Activated naive CD8-positive, alpha-beta T cell treated with anti-CD3 and anti-CD28 coated beads, Interleukin-2, amount 50 U/mL, for 24 hours (primary cell): ENCODE measurements around the gene UBASH3A.

ENCODE experiments used
- ATAC-seq: fragments of 150-1000 bp; cut with Tn5 transposase; one replicate; pipeline ENCODE4 v1.10.0; 2021
- DNase-seq: peaks from one replicate; pipeline ENCODE4 v3.0.0; 2021
- H3K27ac Mint-ChIP-seq: one replicate; pipeline ENCODE4 v1.8.0; 2021; ENCODE audit warnings: mild to moderate bottlenecking, mixed read lengths
- H3K27me3 Mint-ChIP-seq: one replicate; pipeline ENCODE4 v1.8.0; 2021; ENCODE audit warnings: mixed read lengths
- H3K36me3 Mint-ChIP-seq: one replicate; pipeline ENCODE4 v1.8.0; 2021; ENCODE audit warnings: low read depth, mixed read lengths
- H3K4me1 Mint-ChIP-seq: one replicate; pipeline ENCODE4 v1.8.0; 2021; ENCODE audit warnings: mixed read lengths
- H3K4me3 Mint-ChIP-seq: one replicate; pipeline ENCODE4 v1.8.0; 2021; ENCODE audit warnings: mild to moderate bottlenecking, moderate library complexity, mixed read lengths
- H3K9me3 Mint-ChIP-seq: one replicate; pipeline ENCODE4 v1.8.0; 2021; ENCODE audit warnings: mixed read lengths

The UBASH3A gene

GRCh38 chr21:42367367-42368165 is 36.1 kb upstream of the UBASH3A start:
- Mint-ChIP-seq H3K4me1 (peaks cover 26% of the 10 kb centered on the region), H3K4me3 (no peak overlapping the region), H3K27me3 (peaks cover 2% of the 10 kb centered on the region), H3K9me3 (no peaks in the 10 kb centered on the region), H3K36me3 (peaks cover 8% of the 10 kb centered on the region), H3K27ac (no peak overlapping the region)
- ATAC-seq: no peak
- DNase-seq: no peak

DNA sequence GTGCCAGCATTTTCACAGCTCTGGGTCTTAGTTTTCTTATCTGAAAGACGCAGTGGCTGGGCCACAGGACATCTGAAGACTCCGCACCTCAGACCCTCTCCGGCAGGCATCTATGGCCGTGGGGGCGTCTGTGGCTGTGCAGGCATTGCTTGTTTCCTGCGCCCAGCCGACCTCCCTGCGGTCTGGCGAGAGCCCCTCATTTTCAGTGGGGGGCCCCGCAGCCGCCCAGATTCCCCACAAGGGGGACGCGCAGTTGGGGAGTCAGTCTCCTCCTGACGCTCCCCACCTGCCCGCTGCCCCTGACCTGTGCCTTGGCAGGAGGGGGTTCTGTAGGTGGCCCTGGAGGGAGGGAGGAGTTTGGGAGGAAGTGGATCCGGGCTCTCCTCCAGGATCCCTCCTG is 33.9 kb upstream of the UBASH3A start:
- Mint-ChIP-seq H3K27me3 (no peaks in the 10 kb centered on the region), H3K9me3 (no peaks in the 10 kb centered on the region), H3K4me3 (no peak overlapping the region), H3K36me3 (peaks cover 14% of the 10 kb centered on the region), H3K4me1 (peaks cover 41% of the 10 kb centered on the region), H3K27ac (no peak overlapping the region)
- DNase-seq (no peak), ATAC-seq (no peak)

DNA sequence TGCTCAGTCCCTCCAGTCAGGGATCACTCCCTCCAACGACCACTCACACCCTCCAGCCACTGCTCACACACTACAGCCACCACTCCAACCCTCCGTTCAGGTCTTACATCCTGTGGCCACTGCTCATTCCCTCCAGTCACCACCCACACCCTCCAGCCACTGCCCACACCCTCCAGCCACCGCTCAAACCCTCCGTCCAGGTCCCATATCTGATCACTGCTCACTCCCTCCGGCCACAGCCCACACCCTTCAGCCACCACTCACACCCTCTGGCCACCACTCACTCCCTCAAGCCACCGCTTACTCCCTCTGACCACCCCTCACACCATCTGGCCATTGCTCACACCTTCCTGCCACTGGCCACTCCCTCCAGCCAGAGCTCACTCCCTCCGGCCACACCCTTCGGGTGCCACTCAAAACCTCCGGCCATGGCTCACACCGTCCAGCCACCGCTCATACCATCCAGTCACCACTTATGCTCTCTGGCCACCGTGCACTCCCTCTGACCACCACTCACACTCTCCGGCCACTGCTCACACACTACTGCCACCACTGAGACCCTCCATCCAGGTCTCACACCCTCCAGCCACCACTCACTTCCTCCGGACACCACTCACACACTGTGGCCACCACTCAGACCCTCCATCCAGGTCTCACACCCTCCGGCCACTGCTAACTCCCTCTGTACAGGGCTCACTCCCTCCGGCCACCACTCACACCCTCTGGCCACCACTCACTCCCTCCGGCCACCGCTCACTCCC is 32.6 kb upstream of the UBASH3A start:
- peaks cover 47% of the 10 kb centered on the region for H3K4me1 Mint-ChIP-seq
- no peaks in the 10 kb centered on the region for H3K9me3 Mint-ChIP-seq
- DNase-seq (no peak), ATAC-seq (no peak)
- peaks cover 14% of the 10 kb centered on the region for H3K36me3 Mint-ChIP-seq
- H3K4me3 Mint-ChIP-seq: peak overlapping the region; percentile 35
- peak overlapping the region; percentile 74 for H3K27ac Mint-ChIP-seq
- no peaks in the 10 kb centered on the region for H3K27me3 Mint-ChIP-seq

GRCh38 chr21:42373196-42373907 is 30.4 kb upstream of the UBASH3A start:
- Mint-ChIP-seq H3K36me3 (peaks cover 25% of the 10 kb centered on the region), H3K9me3 (no peaks in the 10 kb centered on the region), H3K4me3 (peak overlapping the region; percentile 48), H3K27ac (peak overlapping the region; percentile 85), H3K4me1 (peaks cover 45% of the 10 kb centered on the region), H3K27me3 (no peaks in the 10 kb centered on the region)
- peak; percentile 86 for ATAC-seq
- DNase-seq: peak; percentile 63

DNA sequence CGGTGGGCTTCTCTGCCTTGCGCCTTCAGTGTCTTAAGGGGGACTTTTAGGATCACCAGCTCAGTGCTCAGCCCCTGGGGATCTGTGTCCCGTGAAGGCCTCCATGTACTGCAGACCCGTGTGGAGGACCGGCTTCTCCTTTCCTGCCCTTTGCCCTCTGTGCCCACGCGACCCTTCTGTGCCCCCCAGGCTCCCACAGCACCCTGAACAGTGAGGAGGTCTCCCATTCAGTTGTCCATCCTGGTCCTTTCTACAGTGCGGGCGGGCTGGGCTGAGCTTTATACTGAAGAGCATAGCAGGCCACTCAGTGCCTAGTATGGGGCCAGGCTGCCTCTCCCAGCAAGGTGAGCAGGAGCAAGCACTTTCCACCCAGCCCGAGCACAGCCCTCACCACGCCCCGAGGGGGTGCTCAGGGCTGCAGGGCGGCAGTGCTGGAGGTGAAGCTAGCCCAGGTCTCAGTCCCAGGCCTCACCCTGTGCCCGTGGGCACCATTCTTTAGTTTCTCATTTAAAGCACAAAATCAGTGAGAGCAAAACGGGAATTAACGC is 29.7 kb upstream of the UBASH3A start:
- Mint-ChIP-seq H3K9me3 (no peaks in the 10 kb centered on the region), H3K36me3 (peaks cover 26% of the 10 kb centered on the region), H3K27ac (peak overlapping the region; percentile 85), H3K4me3 (peak overlapping the region; percentile 61), H3K27me3 (no peaks in the 10 kb centered on the region), H3K4me1 (peaks cover 43% of the 10 kb centered on the region)
- DNase-seq (no peak), ATAC-seq (no peak)

GRCh38 chr21:42374457-42374856 is 29.2 kb upstream of the UBASH3A start:
- DNase-seq (no peak), ATAC-seq (no peak)
- Mint-ChIP-seq H3K27me3 (no peaks in the 10 kb centered on the region), H3K9me3 (no peaks in the 10 kb centered on the region), H3K4me1 (peaks cover 43% of the 10 kb centered on the region), H3K4me3 (peak overlapping the region; percentile 61), H3K27ac (peak overlapping the region; percentile 85), H3K36me3 (peaks cover 26% of the 10 kb centered on the region)

GRCh38 chr21:42374864-42375499 is 28.7 kb upstream of the UBASH3A start:
- no peaks in the 10 kb centered on the region for H3K27me3 Mint-ChIP-seq
- ATAC-seq (no peak), DNase-seq (no peak)
- peak overlapping the region; percentile 85 for H3K27ac Mint-ChIP-seq
- H3K4me3 Mint-ChIP-seq: peak overlapping the region; percentile 61
- no peaks in the 10 kb centered on the region for H3K9me3 Mint-ChIP-seq
- peaks cover 43% of the 10 kb centered on the region for H3K4me1 Mint-ChIP-seq
- peaks cover 26% of the 10 kb centered on the region for H3K36me3 Mint-ChIP-seq

DNA sequence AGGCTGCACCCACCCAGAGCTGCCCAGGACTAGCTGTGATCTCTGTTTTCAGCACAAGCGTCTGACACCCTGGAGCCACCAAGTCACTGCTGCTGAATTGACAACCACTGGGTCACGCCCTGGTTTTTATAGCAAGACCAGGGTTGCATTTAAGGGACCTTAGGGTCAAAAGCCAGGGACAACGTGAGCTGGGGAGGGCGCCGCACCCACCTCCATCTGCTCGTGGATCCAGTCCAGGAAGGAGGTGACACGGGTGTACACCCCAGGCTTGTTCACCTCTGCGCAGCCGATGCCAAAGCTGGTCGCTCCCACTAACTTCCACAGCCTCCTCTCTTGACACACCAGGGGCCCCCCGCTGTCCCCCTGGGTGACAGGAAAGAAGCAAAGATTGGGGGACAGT is 28.2 kb upstream of the UBASH3A start:
- Mint-ChIP-seq H3K27me3 (no peaks in the 10 kb centered on the region), H3K36me3 (peaks cover 26% of the 10 kb centered on the region), H3K4me3 (no peak overlapping the region), H3K27ac (peak overlapping the region; percentile 46), H3K9me3 (no peaks in the 10 kb centered on the region), H3K4me1 (peaks cover 43% of the 10 kb centered on the region)
- DNase-seq (no peak), ATAC-seq (no peak)

- Mint-ChIP-seq H3K27ac (no peak overlapping the region), H3K4me1 (peaks cover 43% of the 10 kb centered on the region), H3K27me3 (no peaks in the 10 kb centered on the region), H3K9me3 (no peaks in the 10 kb centered on the region), H3K36me3 (peaks cover 28% of the 10 kb centered on the region), H3K4me3 (no peak overlapping the region)
- DNase-seq (no peak), ATAC-seq (no peak)
Observed at GRCh38 chr21:42375966-42376337, 27.8 kb upstream of the UBASH3A start.

DNA sequence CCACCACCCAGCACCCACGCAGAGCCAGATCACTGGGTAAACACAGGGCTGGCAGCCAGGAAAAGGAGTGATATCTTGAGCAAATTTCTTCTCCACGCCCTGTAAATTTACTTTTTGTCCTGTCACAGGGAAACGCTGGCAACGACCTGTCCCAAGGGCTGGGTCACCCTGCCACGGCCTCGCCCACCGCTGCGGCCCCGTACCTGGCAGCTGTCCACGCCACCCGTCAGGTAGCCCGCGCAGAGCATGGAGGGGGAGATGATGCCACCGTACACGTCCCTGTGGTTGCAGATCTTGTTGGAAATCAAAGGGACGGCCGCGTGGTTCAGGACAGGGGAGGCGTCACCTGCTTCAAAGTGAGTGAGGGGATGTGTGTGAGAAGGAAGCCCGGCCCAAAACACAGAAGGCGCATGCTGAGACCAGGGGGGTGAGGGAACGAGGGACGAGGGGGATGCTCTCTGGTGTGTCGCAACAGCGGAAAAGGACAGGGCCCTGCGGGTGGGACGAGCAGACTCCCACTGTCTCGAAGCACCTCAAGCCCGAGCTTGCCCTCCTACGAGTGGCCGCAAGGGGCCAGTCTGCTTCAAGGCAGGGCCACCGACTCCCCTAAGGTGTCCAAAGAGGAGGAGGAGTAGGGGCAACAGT is 27.2 kb upstream of the UBASH3A start:
- DNase-seq: no peak
- ATAC-seq: no peak
- peaks cover 28% of the 10 kb centered on the region for H3K36me3 Mint-ChIP-seq
- no peak overlapping the region for H3K4me3 Mint-ChIP-seq
- no peak overlapping the region for H3K27ac Mint-ChIP-seq
- H3K9me3 Mint-ChIP-seq: peaks cover under 1% of the 10 kb centered on the region
- H3K4me1 Mint-ChIP-seq: peaks cover 40% of the 10 kb centered on the region
- no peaks in the 10 kb centered on the region for H3K27me3 Mint-ChIP-seq

DNA sequence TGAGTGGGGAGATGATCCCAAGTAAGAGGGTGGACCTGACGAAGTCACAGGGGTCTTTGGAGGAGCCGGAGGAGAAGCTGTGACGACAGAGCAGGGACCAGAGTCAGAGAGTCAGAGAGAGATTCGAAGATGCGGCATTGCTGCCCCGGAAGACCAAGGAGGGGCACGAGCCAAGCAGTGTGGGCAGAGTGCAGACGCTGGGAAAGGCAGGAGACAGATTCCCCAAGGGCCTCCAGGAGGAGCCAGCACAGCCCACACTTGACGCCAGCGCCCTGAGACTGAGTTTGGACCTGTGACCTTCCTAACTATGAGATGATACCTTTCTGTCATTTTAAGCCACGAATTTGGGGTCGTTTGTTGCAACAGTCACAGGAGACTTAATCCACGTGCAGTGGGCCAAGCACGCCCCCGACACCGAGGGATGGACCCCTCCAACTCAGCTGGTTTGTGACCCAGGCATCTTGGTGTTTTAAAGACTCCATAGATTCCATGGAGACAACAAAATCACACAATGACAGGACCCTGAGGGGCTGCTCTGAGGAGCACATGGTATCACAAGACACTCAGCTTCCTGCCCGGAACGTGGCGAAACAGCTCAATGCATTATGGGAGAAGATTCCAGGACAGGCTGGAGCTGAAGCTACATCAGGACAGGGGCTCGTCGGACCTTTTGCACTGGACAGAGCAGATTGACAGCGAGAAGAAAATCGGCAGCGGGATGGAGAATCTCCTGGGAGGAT is 26.3 kb upstream of the UBASH3A start:
- ATAC-seq (no peak), DNase-seq (no peak)
- peaks cover 10% of the 10 kb centered on the region for H3K9me3 Mint-ChIP-seq
- peaks cover 32% of the 10 kb centered on the region for H3K4me1 Mint-ChIP-seq
- no peak overlapping the region for H3K4me3 Mint-ChIP-seq
- no peak overlapping the region for H3K27ac Mint-ChIP-seq
- H3K36me3 Mint-ChIP-seq: peaks cover 31% of the 10 kb centered on the region
- H3K27me3 Mint-ChIP-seq: no peaks in the 10 kb centered on the region

DNA sequence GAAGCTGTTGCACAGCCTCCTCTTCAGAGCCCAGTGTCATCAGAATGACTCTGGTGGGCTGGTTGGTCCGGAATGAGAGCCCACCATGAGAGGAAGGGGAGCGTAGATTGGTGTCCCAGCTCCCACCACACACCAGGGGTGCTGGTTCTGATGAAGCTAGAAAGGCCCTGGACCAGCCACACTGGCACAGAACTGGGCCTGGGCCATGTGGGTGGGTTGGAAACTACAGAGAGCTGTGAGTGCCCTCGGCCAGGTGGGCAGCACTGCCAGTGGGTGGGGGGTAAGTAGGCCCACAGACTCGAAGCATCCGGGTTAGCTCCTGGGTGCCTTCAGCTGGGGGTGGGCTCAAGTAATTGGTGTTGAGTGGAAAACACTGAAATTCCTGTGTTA is 25.8 kb upstream of the UBASH3A start:
- Mint-ChIP-seq H3K27ac (no peak overlapping the region), H3K4me1 (peaks cover 27% of the 10 kb centered on the region), H3K36me3 (peaks cover 35% of the 10 kb centered on the region)

DNA sequence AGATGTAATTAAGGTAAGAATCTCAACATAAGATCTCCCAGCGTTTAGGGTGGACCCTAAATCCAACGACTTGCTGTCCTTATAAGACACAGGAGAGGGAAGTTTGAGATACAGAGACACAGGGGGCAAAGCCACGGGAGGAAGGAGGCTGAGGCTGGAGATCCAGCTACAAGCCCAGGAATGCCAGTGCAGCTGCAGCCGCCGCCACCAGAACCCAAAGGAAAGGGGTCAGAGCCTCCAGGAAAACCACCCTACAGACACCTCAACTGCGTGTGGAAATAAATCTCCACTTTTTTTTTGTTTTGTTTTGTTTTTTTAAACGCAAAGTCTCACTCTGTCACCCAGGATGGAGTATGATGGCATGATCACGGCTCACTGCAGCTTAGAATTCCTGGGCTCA is 25.3 kb upstream of the UBASH3A start:
- peaks cover 30% of the 10 kb centered on the region for H3K36me3 Mint-ChIP-seq
- no peaks in the 10 kb centered on the region for H3K27me3 Mint-ChIP-seq
- DNase-seq (no peak), ATAC-seq (no peak)
- no peak overlapping the region for H3K4me3 Mint-ChIP-seq
- no peak overlapping the region for H3K27ac Mint-ChIP-seq
- peaks cover 14% of the 10 kb centered on the region for H3K9me3 Mint-ChIP-seq
- H3K4me1 Mint-ChIP-seq: peaks cover 22% of the 10 kb centered on the region

More for the DNA sequence above, 25.8 kb upstream of the UBASH3A start:
- Mint-ChIP-seq H3K9me3 (peaks cover 14% of the 10 kb centered on the region), H3K27me3 (no peaks in the 10 kb centered on the region), H3K4me3 (no peak overlapping the region)
- ATAC-seq (no peak), DNase-seq (no peak)
